HG03469 (cell line): Measurements from ENCODE around the gene LSM10.

Experiments
- ATAC-seq: cut with Tn5 transposase; IDR thresholded peaks from one replicate; pipeline ENCODE4 v1.9.1; 2021; ENCODE audit warnings: mild to moderate bottlenecking, moderate library complexity, moderate number of reproducible peaks; ENCODE audit not compliant: unreplicated experiment

LSM10 gene

GRCh38 chr1:36411674-36412648 is 14.3 kb upstream of the LSM10 start:
- no peak for ATAC-seq

- ATAC-seq, result no peak
These were observed 10.8 kb upstream of the LSM10 start for GRCh38 chr1:36408479-36408878.

- no peak for ATAC-seq
These were observed 8.7 kb upstream of the LSM10 start for GRCh38 chr1:36406440-36406839.

DNA sequence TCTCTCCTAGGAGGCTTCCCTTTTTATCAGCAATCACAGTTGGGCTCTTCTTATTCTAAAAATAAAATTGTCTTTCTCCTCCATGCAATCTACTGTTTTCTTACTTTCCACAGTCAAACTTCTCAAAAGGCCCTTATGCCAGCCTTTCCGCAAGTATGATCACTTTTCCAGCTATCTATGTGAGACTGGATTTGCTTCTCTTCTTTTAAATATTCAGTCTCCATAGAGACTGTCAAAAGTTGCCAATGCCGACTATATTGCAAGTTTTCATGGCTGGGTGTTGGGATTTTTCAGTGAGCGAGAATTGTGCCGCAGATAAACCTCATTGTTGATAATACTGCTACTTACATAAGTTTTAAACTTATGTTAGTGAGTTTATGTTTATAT is 4.8 kb upstream of the LSM10 start:
- no peak for ATAC-seq

DNA sequence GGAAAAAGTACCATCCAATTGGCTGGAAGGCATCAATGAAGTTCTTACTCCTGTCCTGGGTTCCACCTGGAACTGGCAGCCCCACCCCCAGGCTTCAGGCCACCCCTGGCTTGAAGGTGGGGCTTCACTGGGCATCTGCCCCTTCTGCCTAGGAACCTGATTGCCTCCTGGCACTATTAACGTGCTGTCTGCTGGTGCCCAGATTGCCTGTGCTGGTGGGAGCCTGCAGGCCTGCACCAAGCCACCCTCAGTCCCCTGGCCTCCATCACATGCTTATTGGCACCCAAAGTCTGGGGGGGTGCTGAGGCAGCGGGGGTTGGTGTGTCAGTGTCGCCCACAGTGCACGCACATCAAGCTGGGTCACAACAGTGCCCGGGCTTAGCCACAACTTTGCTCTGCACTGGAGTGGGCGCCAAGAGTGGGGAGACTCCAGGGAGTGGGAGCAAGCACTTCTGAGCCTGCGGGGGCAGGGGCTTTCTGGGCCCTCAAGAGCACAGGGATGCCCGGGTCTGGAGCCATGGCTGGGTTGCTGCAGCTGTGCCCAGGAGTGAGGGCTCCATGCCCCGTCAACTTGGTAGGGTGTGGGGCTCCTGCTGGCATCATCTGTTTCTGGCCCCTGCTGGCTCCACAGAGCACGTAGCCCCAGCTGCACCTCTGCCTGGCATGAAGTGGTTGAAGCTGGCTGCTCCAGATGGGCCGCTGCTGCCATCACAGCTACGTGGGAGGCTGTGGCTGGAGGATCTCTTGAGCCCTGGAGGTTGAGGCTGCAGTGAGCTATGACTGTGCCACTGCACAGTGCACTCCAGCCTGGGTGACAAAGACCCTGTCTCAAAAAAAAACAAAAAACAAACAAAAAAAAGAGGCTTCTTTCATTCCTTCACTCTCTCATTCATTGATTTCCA is 4.1 kb upstream of the LSM10 start:
- no peak for ATAC-seq

DNA sequence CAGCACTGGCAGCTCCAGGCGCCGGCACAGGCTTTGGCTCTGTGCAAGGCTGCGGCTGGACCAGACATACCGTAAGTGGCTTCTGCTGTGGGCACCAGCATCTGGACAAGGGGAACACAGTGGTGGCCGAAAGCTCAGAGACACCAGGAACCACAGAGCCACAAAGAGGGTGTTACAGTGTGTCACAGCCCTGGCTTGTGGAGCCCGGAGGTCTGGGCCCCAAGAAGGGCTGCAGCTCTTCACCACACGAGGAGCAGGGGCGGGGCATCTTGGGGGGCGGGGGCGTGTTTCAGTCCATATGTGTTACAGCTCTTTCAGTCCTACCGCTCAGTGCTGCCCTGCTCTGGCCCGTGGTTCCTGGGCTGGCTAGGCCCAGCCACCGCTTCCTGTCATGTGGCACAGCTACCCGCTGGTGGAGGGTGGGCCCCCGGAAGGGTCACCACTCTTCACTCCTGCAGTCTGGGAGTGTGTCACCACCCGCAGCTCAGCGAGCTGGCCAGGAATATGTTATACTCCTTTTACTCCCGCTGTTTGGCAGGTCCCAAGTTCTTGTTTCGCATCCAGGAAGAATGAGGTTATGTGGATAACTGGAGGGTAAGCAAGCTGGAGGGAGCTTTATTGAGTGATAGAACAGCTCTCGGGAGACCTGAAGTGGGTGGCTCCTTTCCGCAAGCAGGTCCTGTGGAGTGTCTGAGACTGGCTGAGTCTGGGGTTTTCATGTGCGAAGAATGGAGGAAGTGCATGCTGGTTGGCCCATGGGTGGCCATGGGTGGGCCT is 3.3 kb upstream of the LSM10 start:
- ATAC-seq, result no peak

- no peak for ATAC-seq
These were observed 2.8 kb upstream of the LSM10 start for GRCh38 chr1:36400514-36400824.

GRCh38 chr1:36398370-36398977 is 766 bp upstream of the LSM10 start:
- no peak for ATAC-seq

DNA sequence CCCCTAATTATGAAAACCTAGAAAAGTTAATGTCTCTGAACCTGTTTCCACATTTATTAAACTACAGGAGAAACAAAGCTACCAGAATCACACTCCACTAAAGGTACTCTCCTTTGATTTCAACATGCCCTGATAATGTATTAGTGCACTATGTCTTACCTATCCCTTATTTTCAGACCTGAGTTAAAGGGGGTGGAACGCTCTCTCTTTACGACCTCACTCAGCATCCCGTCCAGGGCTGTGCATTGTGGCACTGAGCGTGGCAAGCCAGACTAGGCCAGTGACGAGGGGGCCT is 678 bp downstream of the LSM10 start:
- ATAC-seq, result peak; percentile 5

- ATAC-seq, result no peak
These were observed 1.3 kb downstream of the LSM10 start for GRCh38 chr1:36396359-36396758.

- ATAC-seq, result no peak
These were observed 4.0 kb downstream of the LSM10 start for GRCh38 chr1:36393686-36394085.

- ATAC-seq, result no peak
These were observed 4.9 kb downstream of the LSM10 start for GRCh38 chr1:36392836-36393235.

DNA sequence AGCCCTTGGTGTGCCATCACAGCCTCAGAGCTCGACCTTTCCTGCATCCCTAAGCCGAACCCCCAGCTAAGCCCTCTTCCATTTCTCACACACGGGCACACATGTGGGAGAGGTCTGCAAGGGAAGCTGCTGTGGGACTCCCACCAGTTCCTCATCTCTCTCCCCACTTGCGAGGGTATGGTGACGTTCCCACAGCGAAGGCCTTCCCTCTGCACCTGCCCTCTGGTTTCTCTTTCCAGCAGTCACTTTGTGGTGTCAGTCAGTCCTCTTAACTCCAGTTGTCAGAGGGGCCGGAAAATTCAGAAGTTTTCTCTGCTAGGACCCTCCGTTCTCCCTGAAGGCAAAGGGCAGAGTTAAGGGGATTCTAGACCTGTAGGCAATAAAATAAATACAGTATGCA is 6.4 kb downstream of the LSM10 start:
- no peak for ATAC-seq

DNA sequence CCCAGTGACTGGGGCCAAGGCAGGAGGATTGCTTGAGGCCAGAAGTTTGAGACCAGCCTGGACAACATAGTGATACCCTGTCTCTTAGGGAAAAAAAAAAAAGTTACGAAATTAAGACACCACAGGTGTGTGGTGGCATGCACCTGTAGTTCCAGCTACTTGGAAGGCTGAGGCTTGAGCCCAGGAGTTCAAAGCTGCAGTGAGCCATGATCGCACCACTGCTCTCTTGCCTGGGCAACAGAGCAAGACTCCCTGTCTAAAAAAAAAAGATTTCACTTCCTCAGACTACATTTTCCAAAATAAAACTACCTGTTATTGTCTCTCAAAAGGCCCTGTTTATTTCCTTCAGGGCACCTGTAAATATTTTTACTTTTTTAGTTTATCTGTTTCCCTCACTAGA is 7.3 kb downstream of the LSM10 start:
- no peak for ATAC-seq

- ATAC-seq, result no peak
These were observed 7.7 kb downstream of the LSM10 start for GRCh38 chr1:36389999-36390398.

DNA sequence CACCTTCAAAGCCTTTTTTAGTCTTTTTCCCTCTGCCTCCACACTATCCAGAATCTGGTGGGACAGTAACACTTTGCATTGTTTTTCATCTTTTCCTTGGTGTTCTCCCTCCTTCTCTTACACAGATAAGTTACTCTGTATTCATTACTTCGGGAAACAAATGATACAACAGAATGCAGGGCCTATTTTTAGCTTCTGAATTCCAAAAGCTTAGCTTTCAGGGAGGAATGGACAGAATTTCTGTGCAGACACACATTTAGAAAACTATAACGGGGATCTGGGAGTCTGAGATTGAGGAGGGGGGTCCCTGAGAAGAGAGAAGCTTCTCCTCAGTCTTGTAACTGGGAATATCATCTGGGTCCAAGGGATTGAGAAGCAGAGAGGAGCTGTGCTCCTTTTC is 8.4 kb downstream of the LSM10 start:
- no peak for ATAC-seq

DNA sequence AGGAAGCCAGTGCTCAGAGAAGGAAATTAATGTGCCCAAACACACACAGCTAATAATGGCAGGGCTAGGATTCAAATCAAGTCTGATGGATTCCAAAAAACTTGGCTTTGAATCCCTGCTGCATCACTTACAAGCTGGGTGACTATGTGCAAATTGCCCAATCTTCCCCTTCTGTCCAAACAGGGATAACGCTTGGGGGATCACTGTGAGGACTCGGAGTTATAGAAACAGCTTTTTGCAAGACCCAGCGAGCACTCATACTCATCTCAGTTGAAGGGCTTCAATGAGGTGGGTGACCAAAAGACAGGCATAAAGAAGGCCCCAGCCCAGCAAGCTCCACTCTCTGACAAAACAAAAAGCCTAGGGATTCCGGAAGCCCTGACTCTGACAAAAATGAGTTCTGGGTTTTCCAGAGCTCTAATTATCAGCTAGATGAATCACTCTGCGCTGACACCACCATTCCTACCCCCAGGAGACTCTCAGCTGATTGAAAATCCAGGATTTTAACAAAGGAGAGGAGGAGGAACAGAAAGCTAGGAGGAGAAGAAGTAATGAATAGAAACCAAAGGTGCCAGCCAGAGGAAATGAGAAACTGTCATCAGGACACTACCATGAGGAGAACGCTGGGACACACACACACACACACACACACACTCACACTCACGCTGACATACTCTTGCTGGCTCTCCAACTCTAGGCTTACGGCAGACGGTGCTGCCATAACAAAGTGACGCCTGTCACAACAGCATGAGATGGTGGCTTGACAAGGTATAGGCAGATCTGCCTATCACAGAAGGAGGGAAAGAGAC is 10.4 kb downstream of the LSM10 start:
- ATAC-seq, result no peak

- no peak for ATAC-seq
These were observed 11.2 kb downstream of the LSM10 start for GRCh38 chr1:36386265-36387140.
